Tibial nerve (tissue), 3 donors: ENCODE measurements around the gene POLA1.

Source experiments
- POLR2A ChIP-seq, 2 donors: fragments of 450-650 bp; IDR thresholded peaks; one replicate each; pipeline ENCODE4 v1.6.1; 2017; ENCODE audit warnings: antibody characterized with exemption in 2 of 2, mild to moderate bottlenecking in 2 of 2, moderate library complexity in 2 of 2
- TF ChIP-seq, protein P1 (sequence below), 5 experiments: fragments of 200-600 bp in 3 of 5; fragments of 450-650 bp in 2 of 5; sonication (generic) in 3 of 5; IDR thresholded peaks; one replicate each; pipeline ENCODE4 v1.5.1; 2016 to 2019; ENCODE audit warnings: antibody characterized with exemption in 5 of 5, mild to moderate bottlenecking in 3 of 5, moderate library complexity in 2 of 5

DNA sequence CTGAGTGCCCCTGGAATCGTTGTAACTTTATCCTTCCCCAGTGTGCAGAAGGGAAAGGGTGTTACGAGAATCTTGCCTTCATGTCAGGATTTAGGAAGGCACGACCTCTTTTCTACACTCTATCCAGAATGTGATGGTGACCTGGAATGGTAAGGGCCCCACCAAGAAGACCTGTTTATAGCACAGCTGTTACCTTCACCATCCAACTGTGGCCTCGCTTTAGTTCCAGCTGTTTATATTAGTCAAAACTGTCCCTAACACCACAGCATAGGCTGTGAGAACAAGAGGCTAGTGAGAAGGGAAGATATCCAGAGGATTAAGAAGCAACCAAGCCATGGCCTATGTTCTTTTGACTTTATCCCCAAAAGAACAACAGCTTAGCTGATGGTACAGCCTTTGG lies 294.0 kb downstream of the POLA1 start:
- TF ChIP-seq, protein P1, sequence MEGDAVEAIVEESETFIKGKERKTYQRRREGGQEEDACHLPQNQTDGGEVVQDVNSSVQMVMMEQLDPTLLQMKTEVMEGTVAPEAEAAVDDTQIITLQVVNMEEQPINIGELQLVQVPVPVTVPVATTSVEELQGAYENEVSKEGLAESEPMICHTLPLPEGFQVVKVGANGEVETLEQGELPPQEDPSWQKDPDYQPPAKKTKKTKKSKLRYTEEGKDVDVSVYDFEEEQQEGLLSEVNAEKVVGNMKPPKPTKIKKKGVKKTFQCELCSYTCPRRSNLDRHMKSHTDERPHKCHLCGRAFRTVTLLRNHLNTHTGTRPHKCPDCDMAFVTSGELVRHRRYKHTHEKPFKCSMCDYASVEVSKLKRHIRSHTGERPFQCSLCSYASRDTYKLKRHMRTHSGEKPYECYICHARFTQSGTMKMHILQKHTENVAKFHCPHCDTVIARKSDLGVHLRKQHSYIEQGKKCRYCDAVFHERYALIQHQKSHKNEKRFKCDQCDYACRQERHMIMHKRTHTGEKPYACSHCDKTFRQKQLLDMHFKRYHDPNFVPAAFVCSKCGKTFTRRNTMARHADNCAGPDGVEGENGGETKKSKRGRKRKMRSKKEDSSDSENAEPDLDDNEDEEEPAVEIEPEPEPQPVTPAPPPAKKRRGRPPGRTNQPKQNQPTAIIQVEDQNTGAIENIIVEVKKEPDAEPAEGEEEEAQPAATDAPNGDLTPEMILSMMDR (IDR thresholded peaks at IDR 0.05), result no peak
- no peak for TF ChIP-seq POLR2A (IDR thresholded peaks at IDR 0.05)
